HL-60 (cell line): ENCODE data around the gene CRB1.

ENCODE experiments used
- POLR2AphosphoS5 ChIP-seq: IDR thresholded peaks from 2 replicates; pipeline ENCODE4 v1.6.1; 2012; ENCODE audit warnings: low read depth
- TF ChIP-seq, protein P1 (sequence below): IDR thresholded peaks from one replicate; pipeline ENCODE4 v1.5.1; 2011; ENCODE audit warnings: low read length, control low read depth, inconsistent platforms; ENCODE audit not compliant: insufficient read depth

DNA sequence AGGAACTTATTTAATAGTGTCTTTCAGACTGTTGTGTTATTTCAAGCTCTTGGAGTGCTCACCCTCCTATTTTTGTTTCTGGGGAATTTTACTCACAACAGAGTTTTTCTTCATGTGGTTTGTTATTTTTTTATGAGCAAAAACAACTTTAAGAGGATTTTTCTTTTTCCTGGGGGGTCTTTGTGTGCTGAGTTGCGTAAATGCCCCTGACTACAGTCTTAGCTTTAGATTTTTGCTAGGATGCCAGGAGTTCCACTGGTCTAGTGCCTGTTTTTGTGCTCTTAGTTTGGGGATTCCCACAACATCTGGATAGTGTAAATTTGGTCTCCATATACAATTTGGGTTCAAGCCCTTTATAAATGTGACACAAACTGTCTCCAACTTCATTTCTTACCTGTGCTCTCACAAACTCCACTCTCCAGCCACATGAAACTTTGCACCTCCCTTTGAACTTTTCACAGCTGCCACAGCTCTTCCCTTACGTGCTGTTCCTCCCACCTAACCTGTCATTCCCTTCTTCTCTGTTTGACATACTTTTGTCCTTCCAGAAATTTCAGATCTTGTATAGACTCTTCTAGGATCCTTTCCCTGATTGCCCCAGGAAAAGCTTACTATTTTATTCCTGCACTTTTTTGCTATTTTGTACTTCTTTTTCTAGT, 180.2 kb downstream of the CRB1 start:
- TF ChIP-seq, protein P1, sequence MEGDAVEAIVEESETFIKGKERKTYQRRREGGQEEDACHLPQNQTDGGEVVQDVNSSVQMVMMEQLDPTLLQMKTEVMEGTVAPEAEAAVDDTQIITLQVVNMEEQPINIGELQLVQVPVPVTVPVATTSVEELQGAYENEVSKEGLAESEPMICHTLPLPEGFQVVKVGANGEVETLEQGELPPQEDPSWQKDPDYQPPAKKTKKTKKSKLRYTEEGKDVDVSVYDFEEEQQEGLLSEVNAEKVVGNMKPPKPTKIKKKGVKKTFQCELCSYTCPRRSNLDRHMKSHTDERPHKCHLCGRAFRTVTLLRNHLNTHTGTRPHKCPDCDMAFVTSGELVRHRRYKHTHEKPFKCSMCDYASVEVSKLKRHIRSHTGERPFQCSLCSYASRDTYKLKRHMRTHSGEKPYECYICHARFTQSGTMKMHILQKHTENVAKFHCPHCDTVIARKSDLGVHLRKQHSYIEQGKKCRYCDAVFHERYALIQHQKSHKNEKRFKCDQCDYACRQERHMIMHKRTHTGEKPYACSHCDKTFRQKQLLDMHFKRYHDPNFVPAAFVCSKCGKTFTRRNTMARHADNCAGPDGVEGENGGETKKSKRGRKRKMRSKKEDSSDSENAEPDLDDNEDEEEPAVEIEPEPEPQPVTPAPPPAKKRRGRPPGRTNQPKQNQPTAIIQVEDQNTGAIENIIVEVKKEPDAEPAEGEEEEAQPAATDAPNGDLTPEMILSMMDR, result no peak
- TF ChIP-seq POLR2AphosphoS5, result no peak
